K562 (cell line): Measurements from ENCODE around the gene NBPF4. TPM values are rescaled to one million over a fixed set of nuclear protein-coding genes. Genes with fewer than 3 reads are reported as not detected.
A peak's percentile ranks its signal among the peaks of the same experiment; 100 is the strongest.

Experiments
- ATAC-seq: fragments of 200-7000 bp; cut with Tn5 transposase; 3 replicates; pipeline ENCODE4 v1.9.1; 2020; ENCODE audit warnings: moderate library complexity
- BruUV-seq: library from RNA; stranded (reverse); fragments of 400-500 nt; replicated peaks from 2 replicates; lab custom pipeline; 2021; lab: Mats Ljungman, UMichigan
- CTCF ChIA-PET: fragments of 300-600 bp; formaldehyde crosslinking; extraction: SDS; loops from one replicate; lab custom pipeline; 2021; ENCODE audit warnings: low intra/inter-chr PET ratio; lab: Yijun Ruan, JAX
- POLR2A ChIA-PET: fragments of 300-600, 350-650 bp; sonication (Branson Sonifier 250); formaldehyde crosslinking; extraction: SDS; loops from one replicate; lab custom pipeline; 2021; ENCODE audit warnings: antibody characterized with exemption, inconsistent platforms; lab: Yijun Ruan, JAX
- DNase-seq, 4 experiments: peaks; one replicate each; pipeline versions ENCODE4 v3.0.0 to v3.0.0-alpha.2; 2011 to 2018; ENCODE audit warnings: low spot score in 3 of 4, mixed read lengths in 3 of 4; ENCODE audit errors: extremely low read depth in 1 of 4
- FAIRE-seq: peaks from 2 replicates; lab custom pipeline; 2011; peaks lifted over from hg19 to GRCh38; lab: Jason Lieb, UNC
- H2AFZ ChIP-seq: 2 replicates; pipeline ENCODE4 v1.6.0; 2011; ENCODE audit warnings: low read depth, low read length, control low read depth, inconsistent platforms
- H3K27ac ChIP-seq: fragments of 200-600 bp; 3 replicates; pipeline ENCODE4 v1.8.0; 2011; ENCODE audit warnings: low read depth, mild to moderate bottlenecking, control low read depth, inconsistent platforms, low read length, moderate library complexity, mixed read lengths; ENCODE audit errors: extremely low read depth
- H3K27me3 ChIP-seq, 2 experiments: fragments of 300-600 bp in 1 of 2; 2 replicates in 1 of 2; 3 replicates in 1 of 2; pipeline versions ENCODE4 v1.6.0 to v1.8.0; 2011; ENCODE audit warnings: inconsistent platforms in 2 of 2, low read length in 2 of 2, mild to moderate bottlenecking in 1 of 2, mixed read lengths in 1 of 2, moderate library complexity in 1 of 2; ENCODE audit not compliant: control insufficient read depth in 2 of 2, insufficient read depth in 2 of 2
- H3K36me3 ChIP-seq: fragments of 300-600 bp; 3 replicates; pipeline ENCODE4 v1.8.0; 2011; ENCODE audit warnings: mild to moderate bottlenecking, low read length, inconsistent platforms; ENCODE audit not compliant: control insufficient read depth, insufficient read depth
- H3K4me1 ChIP-seq, 2 experiments: fragments of 200-600 bp in 1 of 2; replicated peaks in 1 of 2; 2 replicates in 1 of 2; 3 replicates in 1 of 2; pipeline versions ENCODE4 v1.5.1 to v1.8.0; 2011; ENCODE audit warnings: inconsistent platforms in 2 of 2, low read length in 2 of 2, mild to moderate bottlenecking in 1 of 2, mixed read lengths in 1 of 2, moderate library complexity in 1 of 2; ENCODE audit not compliant: control insufficient read depth in 2 of 2, insufficient read depth in 2 of 2
- H3K4me2 ChIP-seq: 2 replicates; pipeline ENCODE4 v1.6.1; 2011; ENCODE audit warnings: low read length, control low read depth, inconsistent platforms, mixed read lengths; ENCODE audit not compliant: insufficient read depth
- H3K4me3 ChIP-seq: fragments of 200-600 bp; sonication (generic), shearing (Covaris generic); 2 replicates; pipeline ENCODE4 v1.5.1; 2016; ENCODE audit warnings: control low read depth, inconsistent platforms
- H3K79me2 ChIP-seq: fragments of 200-600 bp; 3 replicates; pipeline ENCODE4 v1.8.0; 2011; ENCODE audit warnings: low read length, inconsistent platforms; ENCODE audit not compliant: control insufficient read depth, insufficient read depth
- H3K9ac ChIP-seq, 2 experiments: 2 replicates each; pipeline versions ENCODE4 v1.6.0 to v1.6.1; 2011; ENCODE audit warnings: low read depth in 2 of 2, low read length in 2 of 2, control low read depth in 1 of 2, inconsistent platforms in 1 of 2, mild to moderate bottlenecking in 1 of 2, mixed read lengths in 1 of 2; ENCODE audit not compliant: insufficient read depth in 1 of 2
- H3K9me1 ChIP-seq: one replicate; pipeline ENCODE4 v1.6.0; 2011; ENCODE audit warnings: inconsistent platforms, mild to moderate bottlenecking, low read length, moderate library complexity; ENCODE audit not compliant: control insufficient read depth, insufficient read depth
- H3K9me3 ChIP-seq: replicated peaks from 2 replicates; pipeline ENCODE4 v1.5.1; 2011; ENCODE audit warnings: low read depth, low read length, inconsistent platforms; ENCODE audit not compliant: control insufficient read depth, insufficient read depth
- H4K20me1 ChIP-seq: replicated peaks from 2 replicates; pipeline ENCODE4 v1.6.1; 2011; ENCODE audit warnings: low read length, inconsistent platforms, mixed read lengths; ENCODE audit not compliant: control insufficient read depth, insufficient read depth
- ADNP ChIP-seq: fragments of 200-800 bp; sonication (Bioruptor generic); IDR thresholded peaks from 2 replicates; pipeline ENCODE4 v1.6.1; 2016; ENCODE audit warnings: missing genetic modification characterization, missing compliant biosample characterization
- BRD4 ChIP-seq: fragments of 200-600 bp; sonication (generic); IDR thresholded peaks from 2 replicates; pipeline ENCODE4 v1.6.1; 2017; ENCODE audit warnings: inconsistent platforms
- CC2D1A ChIP-seq: fragments of 450-650 bp; IDR thresholded peaks from 2 replicates; pipeline ENCODE4 v1.6.1; 2017; ENCODE audit warnings: mild to moderate bottlenecking
- HINFP ChIP-seq: fragments of 450-650 bp; conservative IDR thresholded peaks from 2 replicates; pipeline ENCODE4 v1.6.1; 2016; ENCODE audit warnings: missing genetic modification characterization, low read depth, mild to moderate bottlenecking, control low read depth, missing compliant biosample characterization
- MED1 ChIP-seq: sonication (generic); formaldehyde crosslinking; IDR thresholded peaks from 2 replicates; pipeline ENCODE4 v1.8.1; 2023; ENCODE audit warnings: missing genetic modification reagents, borderline replicate concordance
- NCOR1 ChIP-seq: fragments of 450-650 bp; IDR thresholded peaks from 2 replicates; pipeline ENCODE4 v1.6.1; 2016; ENCODE audit warnings: mild to moderate bottlenecking, moderate library complexity
- NR2C1 ChIP-seq, 2 experiments: fragments of 450-650 bp; IDR thresholded peaks; 2 replicates each; pipeline ENCODE4 v1.6.1; 2017; ENCODE audit warnings: mild to moderate bottlenecking in 2 of 2, antibody characterized with exemption in 1 of 2, inconsistent platforms in 1 of 2, missing compliant biosample characterization in 1 of 2, missing genetic modification characterization in 1 of 2
- PTBP1 ChIP-seq: fragments of 200-400 bp; formaldehyde crosslinking; IDR thresholded peaks from 2 replicates; pipeline ENCODE4 v1.6.1; 2017; ENCODE audit warnings: low read depth, low read length
- ZBTB26 ChIP-seq: fragments of 450-650 bp; formaldehyde crosslinking; IDR thresholded peaks from 2 replicates; pipeline ENCODE4 v1.4.0; 2022; ENCODE audit warnings: missing genetic modification characterization
- WGBS: fragments of 100-300 bp; shearing (Covaris generic); methylation state at CpG from one replicate; pipeline ENCODE4 v1.1.6; 2016; ENCODE audit warnings: low coverage, mixed read lengths; ENCODE audit not compliant: insufficient coverage; ENCODE audit errors: missing lambda C conversion rate; 5-methylcytosine and 5-hydroxymethylcytosine counted together
- in situ Hi-C: fragments of 300-500 bp; cut with MboI; formaldehyde crosslinking; loops from 4 replicates; pipeline ENCODE4 v1.15.0; 2018; ENCODE audit warnings: inconsistent platforms, mixed read lengths
- intact Hi-C: fragments of 100-400 bp; cut with micrococcal nuclease; formaldehyde crosslinking; loops from 2 replicates; pipeline ENCODE4 v1.14.2; 2022
- polyA plus RNA-seq, 8 experiments: library from polyadenylated mRNA; depleted of rRNA in 4 of 8; stranded (reverse) in 5 of 8; unstranded in 3 of 8; fragments of >200 nt; fragmentation: Nextera tagmentation in 2 of 8; fragmentation: Illumina TruSeq in 1 of 8; extraction: Ambion mirVana in 2 of 8; extraction: Trizol in 1 of 8; gene quantifications; 2 replicates each; pipeline versions ENCODE4 v1.2.1 to v1.2.3, GENCODE V29; 2011 to 2014; ENCODE audit warnings: inconsistent platforms in 1 of 8, missing spikeins in 1 of 8
- total RNA-seq, 7 experiments: library from RNA; depleted of rRNA in 6 of 7; stranded (reverse); fragments of >200 nt in 6 of 7; fragmentation: Illumina TruSeq in 2 of 7; extraction: Trizol in 2 of 7; gene quantifications; 2 replicates each; pipeline versions ENCODE4 v1.2.1 to v1.2.3, GENCODE V29; 2011 to 2021; ENCODE audit warnings: low replicate concordance in 1 of 7

The NBPF4 gene
- total and polyA plus RNA-seq, 9 of the 15 experiments (the other 6 are each of a cell fraction or from before 2014, with no cell fraction given), result 3.6 to 10.4 (median 5.9) TPM

- POLR2A ChIA-PET, result interaction anchor here (0.6 to 2.6 kb wide), 2 partner anchors 9 to 11 kb away, joined by 3 to 10 read pairs; partner anchors contain the start of gene SLC25A24
Observed at GRCh38 chr1:108190686-108191416, 53.0 kb downstream of the NBPF4 start.

More at GRCh38 chr1:108190686-108191416, 53.0 kb downstream of the NBPF4 start:
- TF ChIP-seq MED1 (no peak), ADNP (tag) (no peak), PTBP1 (no peak), BRD4 (no peak), NR2C1 (IDR thresholded peaks at IDR 0.05) (no peak), NR2C1 (tag; IDR thresholded peaks at IDR 0.05) (no peak), NCOR1 (no peak), CC2D1A (no peak), HINFP (tag) (no peak), ZBTB26 (CRISPR knock-in tag) (no peak)
- TF ChIP-seq, all 486 proteins: peak for 0
- Histone ChIP-seq H3K4me3 (no peak overlapping the region), H3K9me1 (no peaks in the 10 kb centered on the region), H3K36me3 (peaks cover 29% of the 10 kb centered on the region; the same call in 2 of the 3 replicates), H4K20me1 (no peaks in the 10 kb centered on the region), H3K27me3 (no peaks in the 10 kb centered on the region), H3K27ac (no peak overlapping the region), H3K9ac (no peak overlapping the region), H3K79me2 (no peaks in the 10 kb centered on the region), H3K4me2 (no peak overlapping the region), H2AFZ (no peak overlapping the region), H3K4me1 (no peaks in the 10 kb centered on the region), H3K9me3 (peaks cover 17% of the 10 kb centered on the region)
- DNase-seq (peak in 3 of 4 experiments; percentile 23 to 28 (median 26)), ATAC-seq (no peak), FAIRE-seq (no peak)
- intact Hi-C loops (no loop called here), in situ Hi-C loops (no loop called here)
- 25% methylated on average over 5 of the region's 5 CpGs for WGBS
- CTCF ChIA-PET, result no interaction called here
- BruUV-seq, result no TSS peak
